Aorta (tissue), 5 donors: ENCODE results near the gene USF3. TPM values are rescaled to one million over a fixed set of nuclear protein-coding genes. Genes with fewer than 3 reads are reported as not detected.
"Not testable (repeated sequence)": the region's sequence is repeated elsewhere in the genome, so short reads cannot be mapped to it uniquely, and the experiment has no call there.

Source experiments
- ATAC-seq: fragments of 200-7000 bp; cut with Tn5 transposase; one replicate; pipeline ENCODE4 v1.9.1; 2022; ENCODE audit warnings: moderate library complexity; ENCODE audit not compliant: low FRiP score
- DNase-seq, 2 donors: peaks; one replicate each; pipeline ENCODE4 v3.0.0-alpha.2; 2020
- H3K27ac ChIP-seq, 2 donors: one replicate each; pipeline ENCODE4 v1.5.1; 2013; ENCODE audit warnings: low read length in 2 of 2, mild to moderate bottlenecking in 2 of 2, moderate library complexity in 2 of 2, control low read depth in 1 of 2, inconsistent platforms in 1 of 2, low read depth in 1 of 2
- H3K27me3 ChIP-seq, 2 donors: one replicate each; pipeline ENCODE4 v1.6.1; 2013; ENCODE audit warnings: control low read depth in 1 of 2, low read length in 1 of 2, mild to moderate bottlenecking in 1 of 2, moderate library complexity in 1 of 2; ENCODE audit not compliant: insufficient read depth in 2 of 2, control insufficient read depth in 1 of 2
- H3K36me3 ChIP-seq, 2 donors: one replicate each; pipeline ENCODE4 v1.6.1; 2013; ENCODE audit warnings: control low read depth in 1 of 2, low read length in 1 of 2, mild to moderate bottlenecking in 1 of 2; ENCODE audit not compliant: insufficient read depth in 2 of 2, control insufficient read depth in 1 of 2
- H3K4me1 ChIP-seq, 2 donors: one replicate each; pipeline ENCODE4 v1.6.1; 2013; ENCODE audit warnings: low read length in 2 of 2, control low read depth in 1 of 2, mild to moderate bottlenecking in 1 of 2, moderate library complexity in 1 of 2; ENCODE audit not compliant: insufficient read depth in 2 of 2, control insufficient read depth in 1 of 2
- H3K4me3 ChIP-seq, 2 donors: one replicate each; pipeline ENCODE4 v1.5.1; 2013; ENCODE audit warnings: low read length in 2 of 2, control low read depth in 1 of 2, mild to moderate bottlenecking in 1 of 2
- H3K9me3 ChIP-seq: one replicate; pipeline ENCODE4 v1.6.1; 2013; ENCODE audit warnings: mild to moderate bottlenecking, low read length; ENCODE audit not compliant: control insufficient read depth
- WGBS, 2 donors: extraction: QIAGEN DNeasy Blood & Tissue Kit; methylation state at CpG; one replicate each; pipeline ENCODE4 v1.1.7; 2013; 5-methylcytosine and 5-hydroxymethylcytosine counted together
- intact Hi-C, 2 donors: fragments of 100-400 bp; cut with DNase I; formaldehyde crosslinking; loops; one replicate each; pipeline versions ENCODE4 v1.14.2 to v1.15.0; 2022
- polyA plus RNA-seq, 2 donors: library from polyadenylated mRNA; stranded (reverse); fragments of 200-250 nt; gene quantifications; one replicate each; pipeline ENCODE4 v1.2.3, GENCODE V29; 2013
- total RNA-seq, 2 donors: library from RNA; stranded (reverse); fragmentation: NEBNext Ultra II Directional; extraction: Animal tissue kit (Norgen Biotek cat#: 25700); gene quantifications; one replicate each; pipeline ENCODE4 v1.2.1, GENCODE V29; 2021
- donor health status: healthy with polysubstance abuse.
- donor health status: Bipolar disorder and iron deficiency.
- donor health status: DM: no; HTN: no; CAD: no.
- donor health status: DM: no; HTN: no; CAD: no.
- donor health status: DM: yes; HTN: yes; CAD: no.

USF3 gene
- total and polyA plus RNA-seq, 4 donors: 3.3 to 18.3 (median 12.1) TPM

GRCh38 chr3:113654851-113655250, 41.6 kb downstream of the USF3 start:
- no peak for ATAC-seq
- no peak overlapping the region for H3K4me3 ChIP-seq
- 93 to 97% methylated on average over 3 of the region's 3 CpGs for WGBS, 2 donors

DNA sequence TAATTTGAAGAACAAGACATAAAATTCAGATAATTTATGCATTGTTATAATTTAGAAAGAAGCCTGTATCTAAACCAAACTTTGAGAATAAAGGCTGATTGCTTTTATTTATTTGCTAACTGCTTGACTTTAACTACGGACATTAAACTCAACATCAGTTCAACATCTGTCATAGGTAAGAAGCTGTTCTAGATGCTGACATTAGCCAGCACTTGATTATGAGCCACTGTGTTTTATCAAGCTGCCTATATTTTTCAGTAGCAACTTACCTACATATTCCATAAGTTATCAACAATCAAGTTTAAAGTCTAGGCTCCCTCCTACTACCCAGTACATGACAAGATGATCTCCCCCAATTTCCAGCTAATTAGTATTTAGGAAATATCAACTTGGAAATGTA, 42.1 kb downstream of the USF3 start:
- no peaks in the 10 kb centered on the region for H3K4me1 ChIP-seq
- WGBS, 2 donors: 87% methylated on average over 1 of the region's 1 CpG
- no peak overlapping the region for H3K4me3 ChIP-seq
- intact Hi-C loops: no loop called here
- peaks cover 2% of the 10 kb centered on the region for H3K9me3 ChIP-seq
- ATAC-seq: no peak
- peaks cover 3 to 12% of the 10 kb centered on the region in 2 donors for H3K36me3 ChIP-seq
- H3K27me3 ChIP-seq: no peaks in the 10 kb centered on the region
- no peak for DNase-seq
- no peak overlapping the region for H3K27ac ChIP-seq

More at GRCh38 chr3:113654851-113655250, 41.6 kb downstream of the USF3 start:
- peaks cover 2% of the 10 kb centered on the region for H3K9me3 ChIP-seq
- no peak overlapping the region for H3K27ac ChIP-seq
- no peaks in the 10 kb centered on the region for H3K4me1 ChIP-seq
- H3K36me3 ChIP-seq: peaks cover 5 to 15% of the 10 kb centered on the region in 2 donors
- no peak for DNase-seq
- intact Hi-C loops: no loop called here
- no peaks in the 10 kb centered on the region for H3K27me3 ChIP-seq

- no peak overlapping the region for H3K27ac ChIP-seq
- intact Hi-C loops: no loop called here
- ATAC-seq: no peak
- H3K27me3 ChIP-seq: no peaks in the 10 kb centered on the region
- no peak overlapping the region for H3K4me3 ChIP-seq
- peaks cover 2% of the 10 kb centered on the region for H3K9me3 ChIP-seq
- 90 to 92% methylated on average over 6 of the region's 6 CpGs for WGBS, 2 donors
- no peak for DNase-seq
- H3K36me3 ChIP-seq: no peaks in the 10 kb centered on the region
- no peaks in the 10 kb centered on the region for H3K4me1 ChIP-seq
Measured at GRCh38 chr3:113649174-113649845, 47.1 kb downstream of the USF3 start.

GRCh38 chr3:113648524-113648923, 47.9 kb downstream of the USF3 start:
- intact Hi-C loops: no loop called here
- DNase-seq (no peak), ATAC-seq (no peak)
- H3K27me3 ChIP-seq: no peaks in the 10 kb centered on the region
- H3K27ac ChIP-seq: no peak overlapping the region
- peaks cover 2% of the 10 kb centered on the region for H3K9me3 ChIP-seq
- no peaks in the 10 kb centered on the region for H3K4me1 ChIP-seq
- no peaks in the 10 kb centered on the region for H3K36me3 ChIP-seq
- H3K4me3 ChIP-seq: no peak overlapping the region

DNA sequence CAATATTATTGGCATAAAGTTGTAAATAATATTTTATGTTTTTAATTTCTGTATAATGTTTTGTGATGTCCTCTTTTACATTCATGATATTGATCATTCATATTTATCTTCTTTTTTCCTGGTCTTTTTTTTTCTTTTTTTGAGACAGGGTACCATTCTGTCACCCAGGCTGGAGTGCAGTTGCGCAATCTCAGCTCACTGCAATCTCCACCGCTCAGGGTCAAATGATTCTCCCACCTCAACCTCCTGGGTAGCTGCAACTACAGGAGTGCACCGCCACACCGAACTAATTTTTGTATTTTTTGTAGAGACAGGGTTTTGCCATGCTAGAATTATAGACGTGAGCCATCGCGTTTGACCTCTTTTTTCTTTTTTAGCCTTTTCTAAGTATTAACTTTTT, 52.9 kb downstream of the USF3 start:
- H3K4me1 ChIP-seq: no peaks in the 10 kb centered on the region
- ATAC-seq: no peak

GRCh38 chr3:113638910-113639309, 57.5 kb downstream of the USF3 start:
- intact Hi-C loops: no loop called here
- Histone ChIP-seq H3K4me3 (no peak overlapping the region), H3K27me3 (no peaks in the 10 kb centered on the region), H3K9me3 (no peaks in the 10 kb centered on the region), H3K27ac (no peak overlapping the region), H3K4me1 (no peaks in the 10 kb centered on the region), H3K36me3 (no peaks in the 10 kb centered on the region)
- DNase-seq (no peak), ATAC-seq (no peak)
- 90 to 92% methylated on average over 3 of the region's 3 CpGs for WGBS, 2 donors

More for the DNA sequence above, 52.9 kb downstream of the USF3 start:
- 95 to 96% methylated on average over 7 of the region's 7 CpGs for WGBS, 2 donors
- Histone ChIP-seq H3K36me3 (no peaks in the 10 kb centered on the region), H3K27me3 (no peaks in the 10 kb centered on the region), H3K9me3 (peaks cover 2% of the 10 kb centered on the region), H3K27ac (no peak overlapping the region), H3K4me3 (no peak overlapping the region)
- intact Hi-C loops: no loop called here
- no peak for DNase-seq

GRCh38 chr3:113637756-113638155, 58.7 kb downstream of the USF3 start:
- 92 to 93% methylated on average over 14 of the region's 14 CpGs for WGBS, 2 donors

DNA sequence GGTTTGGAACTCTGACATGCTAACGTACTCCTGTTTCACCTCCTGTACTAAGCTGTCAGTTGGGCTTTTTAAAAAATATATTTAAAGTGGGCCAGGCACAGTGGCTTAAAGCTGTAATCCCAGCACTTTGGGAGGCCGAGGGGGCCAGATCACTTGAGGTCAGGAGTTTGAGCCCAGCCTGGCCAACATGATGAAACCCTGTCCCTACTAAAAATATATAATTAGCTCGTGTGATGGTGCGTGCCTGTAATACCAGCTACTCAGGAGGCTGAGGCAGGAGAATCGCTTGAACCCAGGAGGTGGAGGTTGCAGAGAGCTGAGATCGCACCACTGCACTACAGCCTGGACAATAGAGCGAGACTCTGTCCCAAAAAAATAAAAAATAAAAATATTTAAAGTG, 60.4 kb downstream of the USF3 start:
- 83 to 84% methylated on average over 7 of the region's 7 CpGs for WGBS, 2 donors
- H3K4me1 ChIP-seq, intact Hi-C loops, H3K27ac ChIP-seq, DNase-seq, H3K9me3 ChIP-seq, H3K27me3 ChIP-seq, H3K4me3 ChIP-seq, ATAC-seq, H3K36me3 ChIP-seq: not testable (repeated sequence)

More at GRCh38 chr3:113637756-113638155, 58.7 kb downstream of the USF3 start:
- Histone ChIP-seq H3K27ac (no peak overlapping the region), H3K4me3 (no peak overlapping the region), H3K4me1 (no peaks in the 10 kb centered on the region), H3K36me3 (no peaks in the 10 kb centered on the region), H3K9me3 (no peaks in the 10 kb centered on the region), H3K27me3 (no peaks in the 10 kb centered on the region)
- intact Hi-C loops: no loop called here
- no peak for ATAC-seq
- DNase-seq: no peak

- DNase-seq (no peak), ATAC-seq (no peak)
- 85 to 90% methylated on average over 8 of the region's 8 CpGs for WGBS, 2 donors
- Histone ChIP-seq H3K9me3 (no peaks in the 10 kb centered on the region), H3K4me3 (no peak overlapping the region), H3K27me3 (no peaks in the 10 kb centered on the region), H3K4me1 (no peaks in the 10 kb centered on the region), H3K36me3 (no peaks in the 10 kb centered on the region), H3K27ac (no peak overlapping the region)
- intact Hi-C loops: no loop called here
Measured at GRCh38 chr3:113634782-113635474, 61.5 kb downstream of the USF3 start.
